Heart right ventricle (tissue), 16 donors: Measurements from ENCODE around the gene CYSLTR2. TPM values are rescaled to one million over a fixed set of nuclear protein-coding genes. Genes with fewer than 3 reads are reported as not detected.

Source experiments
- ATAC-seq, 8 donors: fragments of 200-7000 bp; cut with Tn5 transposase; one replicate each; pipeline ENCODE4 v1.9.1; 2020; ENCODE audit warnings: mild to moderate bottlenecking in 8 of 8, moderate library complexity in 8 of 8, moderate number of reproducible peaks in 1 of 8
- DNase-seq, 2 donors: peaks; one replicate each; pipeline ENCODE4 v3.0.0-alpha.2; 2020
- H3K27ac ChIP-seq, 10 donors: fragments of 200-600 bp; sonication (generic) in 2 of 10; one replicate each; pipeline versions ENCODE4 v1.5.0 to v1.8.0; 2020 to 2022; ENCODE audit warnings: mild to moderate bottlenecking in 3 of 10
- H3K27me3 ChIP-seq, 7 donors: fragments of 200-600 bp; one replicate each; pipeline ENCODE4 v1.8.0; 2021 to 2022; ENCODE audit warnings: mild to moderate bottlenecking in 2 of 7
- H3K36me3 ChIP-seq, 9 donors: fragments of 200-600 bp; sonication (generic) in 1 of 9; one replicate each; pipeline versions ENCODE4 v1.5.0 to v1.8.0; 2020 to 2022; ENCODE audit warnings: mild to moderate bottlenecking in 2 of 9
- H3K4me1 ChIP-seq, 9 donors: fragments of 200-600 bp; sonication (generic) in 1 of 9; one replicate each; pipeline versions ENCODE4 v1.5.0 to v1.8.0; 2020 to 2022; ENCODE audit warnings: mild to moderate bottlenecking in 4 of 9
- H3K4me3 ChIP-seq, 10 donors: fragments of 200-600 bp; sonication (generic) in 2 of 10; one replicate each; pipeline versions ENCODE4 v1.5.0 to v1.8.0; 2020 to 2022; ENCODE audit warnings: mild to moderate bottlenecking in 7 of 10, moderate library complexity in 2 of 10
- H3K9me3 ChIP-seq, 11 donors: fragments of 200-600 bp in 10 of 11; sonication (generic) in 2 of 11; one replicate each; pipeline versions ENCODE4 v1.5.0 to v1.8.0; 2013 to 2022; ENCODE audit warnings: mild to moderate bottlenecking in 2 of 11, control low read depth in 1 of 11, moderate library complexity in 1 of 11
- CTCF ChIP-seq, 9 donors: fragments of 200-600 bp; sonication (generic) in 2 of 9; IDR thresholded peaks; one replicate each; pipeline versions ENCODE4 v1.5.0 to v1.8.0; 2021 to 2022; ENCODE audit warnings: antibody characterized with exemption in 9 of 9, mild to moderate bottlenecking in 5 of 9, moderate library complexity in 1 of 9
- WGBS, 2 donors: extraction: QIAGEN DNeasy Blood & Tissue Kit; methylation state at CpG; one replicate each; pipeline ENCODE4 v1.1.7; 2013; ENCODE audit warnings: inconsistent platforms in 1 of 2; 5-methylcytosine and 5-hydroxymethylcytosine counted together
- intact Hi-C, 10 donors: fragments of 100-400 bp; cut with DNase I; formaldehyde crosslinking; loops; one replicate each; pipeline versions ENCODE4 v1.11.1 to v1.14.2; 2022
- polyA plus RNA-seq, 2 donors: library from polyadenylated mRNA; stranded (reverse); fragments of 200-250 nt; gene quantifications; one replicate each; pipeline ENCODE4 v1.2.3, GENCODE V29; 2013
- total RNA-seq, 10 donors: library from RNA; stranded (reverse); fragmentation: NEBNext Ultra II Directional in 3 of 10; extraction: Animal tissue kit (Norgen Biotek cat#: 25700) in 3 of 10; gene quantifications; one replicate each; pipeline versions ENCODE4 v1.2.1 to v1.2.4, GENCODE V29; 2021 to 2023
- donor health status: Arrhythmogenic right ventricular cardiomyopathy.
- donor health status: ischemic (EF 13 %, LVEDD 7.1; RV severe dilation, severe dysfunction).
- donor health status: healthy with polysubstance abuse.
- donor health status: DM: no; HTN: yes; CAD: no.
- donor health status: DM: no; HTN: no; CAD: no.
- donor health status: ischemic (EF 25% LVEDD 6.9; RV normal size, moderate dysfunction).
- donor health status: ischemic (EF 25% LVEDD 5.7; RV mildly dilated, moderate dysfunction).
- donor health status: healthy.
- donor health status: DM: yes; HTN: yes; CAD: no.
- donor health status: Ischemic cardiomyopathy.
- donor health status: ischemic (EF 35%, LVEDD 5.7; RV mildly dilated, moderate dysfunction).
- donor health status: nonischemic (EF 11% LVEDD 7.7; RV severe dilation, severe dysfunction).
- donor health status: DM: yes; HTN: yes; CAD: no.
- donor health status: PGD.
- donor health status: ischemic (EF 29% LVEDD 5.4; RV normal size, mild dysfunction).
- donor health status: nonischemic (EF 23%, LVEDD 6.1; RV moderate dilation, normal function).

Gene CYSLTR2
- total and polyA plus RNA-seq, 12 donors = 1.1 to 10.7 (median 6.2) TPM

DNA sequence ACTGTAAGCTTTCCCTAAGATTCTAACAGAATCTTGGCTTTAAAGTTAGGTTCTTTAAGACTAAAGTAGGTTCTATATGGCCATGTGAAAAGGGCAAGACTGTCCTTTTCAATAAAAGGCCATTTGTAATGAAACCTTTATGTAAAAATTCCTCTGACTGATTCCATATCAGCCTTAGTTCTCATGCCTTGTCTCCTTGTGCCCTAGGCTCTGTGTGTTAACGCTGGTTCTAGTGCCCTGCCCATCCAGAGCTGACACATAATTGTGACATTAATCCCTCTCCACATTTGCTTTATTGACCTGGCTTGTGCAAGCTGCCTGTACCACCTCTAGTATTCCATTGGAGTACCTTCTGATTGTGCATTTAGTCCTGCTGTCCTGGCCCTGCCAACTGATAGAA, 28.2 kb downstream of the CYSLTR2 start:
- TF ChIP-seq CTCF (IDR thresholded peaks at IDR 0.05) = no peak
- Histone ChIP-seq H3K27ac (peak overlapping the region in 3 of 10 donors; percentile 2 to 48 (median 35)), H3K4me3 (no peak overlapping the region), H3K27me3 (no peaks in the 10 kb centered on the region), H3K4me1 (peaks cover 0 to 41% (median 0%) of the 10 kb centered on the region in 9 donors), H3K36me3 (no peaks in the 10 kb centered on the region), H3K9me3 (no peaks in the 10 kb centered on the region)
- DNase-seq = no peak
- 83 to 88% methylated on average over 1 of the region's 1 CpG for WGBS, 2 donors
- ATAC-seq = no peak
- intact Hi-C loops = no loop called here

GRCh38 chr13:48682436-48682835, 28.7 kb downstream of the CYSLTR2 start:
- no peaks in the 10 kb centered on the region for H3K27me3 ChIP-seq
- ATAC-seq = no peak
- TF ChIP-seq CTCF (IDR thresholded peaks at IDR 0.05) = no peak
- no peaks in the 10 kb centered on the region for H3K9me3 ChIP-seq
- peaks cover 0 to 35% (median 0%) of the 10 kb centered on the region in 9 donors for H3K4me1 ChIP-seq
- WGBS, 2 donors = 73 to 79% methylated on average over 2 of the region's 2 CpGs
- peak overlapping the region in 1 of 10 donors; percentile 35 for H3K27ac ChIP-seq
- H3K36me3 ChIP-seq = no peaks in the 10 kb centered on the region
- no peak overlapping the region for H3K4me3 ChIP-seq
- DNase-seq = no peak
- intact Hi-C loops = no loop called here

- Histone ChIP-seq H3K27me3 (no peaks in the 10 kb centered on the region), H3K36me3 (no peaks in the 10 kb centered on the region), H3K9me3 (peaks cover 0 to 11% (median 0%) of the 10 kb centered on the region in 11 donors), H3K4me3 (no peak overlapping the region), H3K27ac (peak overlapping the region in 4 of 10 donors; percentile 10 to 50 (median 12)), H3K4me1 (peaks cover 0 to 7% (median 0%) of the 10 kb centered on the region in 9 donors)
- intact Hi-C loops = no loop called here
- TF ChIP-seq CTCF (IDR thresholded peaks at IDR 0.05) = no peak
- ATAC-seq = peak in 3 of 8 donors; percentile 30 to 37 (median 33)
- DNase-seq = no peak
- WGBS, 2 donors = 77 to 79% methylated on average over 3 of the region's 3 CpGs
These were observed 33.0 kb downstream of the CYSLTR2 start for GRCh38 chr13:48686636-48687210.

- Histone ChIP-seq H3K4me1 (peaks cover 0 to 3% (median 0%) of the 10 kb centered on the region in 9 donors), H3K9me3 (peaks cover 0 to 11% (median 0%) of the 10 kb centered on the region in 11 donors), H3K27ac (peak overlapping the region in 3 of 10 donors; percentile 2 to 50 (median 12)), H3K27me3 (no peaks in the 10 kb centered on the region), H3K4me3 (no peak overlapping the region), H3K36me3 (no peaks in the 10 kb centered on the region)
- no peak for ATAC-seq
- TF ChIP-seq CTCF (IDR thresholded peaks at IDR 0.05) = no peak
- intact Hi-C loops = no loop called here
- WGBS, 2 donors = 93% methylated on average over 3 of the region's 3 CpGs
- no peak for DNase-seq
These were observed 33.5 kb downstream of the CYSLTR2 start for GRCh38 chr13:48687249-48687648.
